ENCODE measurements around the gene CELF2. TPM values are rescaled to one million over a fixed set of nuclear protein-coding genes. Genes with fewer than 3 reads are reported as not detected.

Gene CELF2
- total RNA-seq, 2 donors from 2014 or later: 30.2 to 34.4 TPM

DNA sequence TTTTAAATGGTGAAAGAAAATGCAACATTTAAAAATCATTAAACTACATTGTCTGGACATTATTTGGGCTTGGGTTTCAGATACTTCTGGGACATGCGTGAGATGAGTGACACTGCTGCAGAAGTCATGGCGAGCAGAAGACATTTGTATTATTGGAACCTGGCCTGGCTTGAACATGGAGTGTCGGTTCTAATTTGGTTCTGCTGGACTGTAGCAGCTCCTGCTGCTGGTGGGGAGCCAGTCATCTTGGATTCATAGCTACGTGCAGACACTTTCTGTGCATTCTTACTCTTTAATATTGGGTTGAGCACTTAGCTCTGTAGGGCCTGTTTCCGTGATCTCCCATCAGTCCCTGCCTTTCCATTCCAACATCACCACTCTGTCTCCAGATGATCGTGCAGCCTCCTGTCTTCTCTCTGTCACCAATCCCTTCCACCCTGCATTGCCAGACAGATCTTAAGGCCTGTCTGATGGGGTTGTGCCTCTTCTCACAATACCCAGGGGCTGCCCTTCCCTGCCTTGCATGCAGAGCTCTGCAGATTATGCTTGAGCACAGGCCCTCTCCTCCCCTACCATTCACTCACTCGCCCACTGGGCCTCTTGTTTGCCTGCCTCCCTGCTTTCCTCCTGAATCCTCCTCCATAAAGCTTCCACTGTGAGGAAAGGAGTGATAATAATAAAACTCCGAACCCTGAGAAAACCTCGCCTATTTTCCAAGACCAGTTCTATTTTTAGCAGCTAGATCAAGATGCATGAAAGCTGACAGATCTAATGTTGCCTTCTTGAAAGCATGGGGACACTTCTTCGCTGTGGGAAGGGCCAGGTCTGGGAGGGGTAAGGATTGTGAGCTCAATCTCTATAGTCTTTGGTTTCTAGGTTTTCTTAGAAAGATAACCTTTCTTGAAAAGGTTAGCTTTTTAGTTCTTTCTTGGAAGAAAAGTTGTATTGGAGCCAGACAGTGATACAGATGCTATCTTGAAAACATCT is 32.9 kb downstream of the CELF2 start:
- no peaks in the 10 kb centered on the region for H3K27me3 ChIP-seq
- DNase-seq: no peak
- TF ChIP-seq, protein P1, sequence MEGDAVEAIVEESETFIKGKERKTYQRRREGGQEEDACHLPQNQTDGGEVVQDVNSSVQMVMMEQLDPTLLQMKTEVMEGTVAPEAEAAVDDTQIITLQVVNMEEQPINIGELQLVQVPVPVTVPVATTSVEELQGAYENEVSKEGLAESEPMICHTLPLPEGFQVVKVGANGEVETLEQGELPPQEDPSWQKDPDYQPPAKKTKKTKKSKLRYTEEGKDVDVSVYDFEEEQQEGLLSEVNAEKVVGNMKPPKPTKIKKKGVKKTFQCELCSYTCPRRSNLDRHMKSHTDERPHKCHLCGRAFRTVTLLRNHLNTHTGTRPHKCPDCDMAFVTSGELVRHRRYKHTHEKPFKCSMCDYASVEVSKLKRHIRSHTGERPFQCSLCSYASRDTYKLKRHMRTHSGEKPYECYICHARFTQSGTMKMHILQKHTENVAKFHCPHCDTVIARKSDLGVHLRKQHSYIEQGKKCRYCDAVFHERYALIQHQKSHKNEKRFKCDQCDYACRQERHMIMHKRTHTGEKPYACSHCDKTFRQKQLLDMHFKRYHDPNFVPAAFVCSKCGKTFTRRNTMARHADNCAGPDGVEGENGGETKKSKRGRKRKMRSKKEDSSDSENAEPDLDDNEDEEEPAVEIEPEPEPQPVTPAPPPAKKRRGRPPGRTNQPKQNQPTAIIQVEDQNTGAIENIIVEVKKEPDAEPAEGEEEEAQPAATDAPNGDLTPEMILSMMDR (IDR thresholded peaks at IDR 0.05): no peak
- no peak overlapping the region for H3K27ac ChIP-seq
- no peaks in the 10 kb centered on the region for H3K9me3 ChIP-seq
- intact Hi-C loops (cut with DNase I): no loop called here
- no peak overlapping the region for H3K9ac ChIP-seq (ENCODE audit: low read depth in 2 of 2, low read length in 2 of 2)
- H3K4me3 ChIP-seq: no peak overlapping the region
- H3K4me1 ChIP-seq: no peaks in the 10 kb centered on the region
- H3K36me3 ChIP-seq: no peaks in the 10 kb centered on the region

DNA sequence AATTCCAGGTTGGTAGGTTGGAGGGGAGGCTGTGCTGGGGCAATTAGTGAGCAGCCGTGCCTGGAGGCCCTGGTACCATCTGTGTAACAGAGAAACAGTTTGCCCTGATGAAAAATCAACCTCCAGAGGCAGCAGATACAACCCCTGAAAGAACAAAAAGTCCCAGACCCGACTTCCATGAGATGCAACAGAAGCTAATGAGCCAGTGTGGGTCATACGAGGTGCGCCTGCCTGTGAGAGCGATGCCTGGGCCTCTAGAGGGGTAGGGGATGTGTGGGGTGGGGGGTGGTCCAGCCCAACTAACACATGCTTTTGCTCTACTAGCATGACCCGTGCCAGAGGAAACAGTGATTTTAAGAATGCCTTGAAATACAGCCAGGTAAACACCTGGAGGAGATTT is 39.3 kb downstream of the CELF2 start:
- DNase-seq: no peak
- Histone ChIP-seq H3K4me3 (no peak overlapping the region), H3K9ac (ENCODE audit: low read depth in 2 of 2, low read length in 2 of 2) (no peak overlapping the region), H3K27me3 (no peaks in the 10 kb centered on the region), H3K9me3 (no peaks in the 10 kb centered on the region), H3K27ac (no peak overlapping the region), H3K36me3 (no peaks in the 10 kb centered on the region), H3K4me1 (no peaks in the 10 kb centered on the region)
- TF ChIP-seq, protein P1 (IDR thresholded peaks at IDR 0.05): no peak
- intact Hi-C loops (cut with DNase I): no loop called here

DNA sequence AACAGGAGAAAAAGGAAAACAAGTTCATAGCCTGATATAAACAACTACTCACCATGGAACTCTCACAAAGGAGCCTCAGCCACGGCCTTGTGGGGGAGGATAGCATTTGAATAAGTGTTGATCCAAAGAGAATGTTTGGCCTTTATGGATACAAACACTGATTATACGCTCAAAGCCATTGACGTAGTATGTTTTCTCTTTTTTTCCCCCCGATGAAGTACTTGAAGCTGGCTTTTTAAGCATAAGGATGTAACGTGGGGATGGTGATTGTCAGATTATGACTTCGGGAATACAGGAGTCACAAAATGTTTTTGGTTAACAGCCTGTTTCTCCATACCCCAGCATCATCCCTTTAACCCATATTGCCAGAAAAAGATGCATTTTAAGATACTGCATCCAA is 39.8 kb downstream of the CELF2 start:
- Histone ChIP-seq H3K9ac (ENCODE audit: low read depth in 2 of 2, low read length in 2 of 2) (no peak overlapping the region), H3K4me3 (no peak overlapping the region), H3K27me3 (no peaks in the 10 kb centered on the region), H3K9me3 (no peaks in the 10 kb centered on the region), H3K27ac (no peak overlapping the region), H3K4me1 (no peaks in the 10 kb centered on the region), H3K36me3 (no peaks in the 10 kb centered on the region)
- TF ChIP-seq, protein P1 (IDR thresholded peaks at IDR 0.05): no peak
- DNase-seq: no peak
- intact Hi-C loops (cut with DNase I): no loop called here

DNA sequence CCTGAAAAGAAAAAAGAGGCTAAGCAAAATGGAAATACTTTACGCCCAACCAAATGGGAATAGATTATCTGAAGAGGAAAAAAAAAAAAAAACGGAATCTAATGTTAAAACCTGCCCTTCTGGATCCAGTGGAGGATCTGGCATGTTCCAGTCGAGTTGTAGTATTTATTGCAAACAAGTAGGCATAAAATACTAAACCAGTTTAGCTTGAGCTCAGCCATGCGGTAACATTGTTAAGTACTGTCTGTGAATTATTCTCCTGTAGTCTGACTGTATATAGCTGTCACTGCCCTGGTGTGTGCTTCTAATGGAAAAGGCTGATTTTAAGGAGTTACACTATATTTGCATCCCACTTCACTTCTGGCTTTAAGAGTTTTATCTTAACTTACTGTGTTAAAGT is 40.3 kb downstream of the CELF2 start:
- Histone ChIP-seq H3K9ac (ENCODE audit: low read depth in 2 of 2, low read length in 2 of 2) (no peak overlapping the region), H3K27ac (no peak overlapping the region), H3K9me3 (no peaks in the 10 kb centered on the region), H3K27me3 (no peaks in the 10 kb centered on the region), H3K36me3 (no peaks in the 10 kb centered on the region), H3K4me1 (no peaks in the 10 kb centered on the region), H3K4me3 (no peak overlapping the region)
- intact Hi-C loops (cut with DNase I): no loop called here
- TF ChIP-seq, protein P1 (IDR thresholded peaks at IDR 0.05): no peak
- DNase-seq: no peak

DNA sequence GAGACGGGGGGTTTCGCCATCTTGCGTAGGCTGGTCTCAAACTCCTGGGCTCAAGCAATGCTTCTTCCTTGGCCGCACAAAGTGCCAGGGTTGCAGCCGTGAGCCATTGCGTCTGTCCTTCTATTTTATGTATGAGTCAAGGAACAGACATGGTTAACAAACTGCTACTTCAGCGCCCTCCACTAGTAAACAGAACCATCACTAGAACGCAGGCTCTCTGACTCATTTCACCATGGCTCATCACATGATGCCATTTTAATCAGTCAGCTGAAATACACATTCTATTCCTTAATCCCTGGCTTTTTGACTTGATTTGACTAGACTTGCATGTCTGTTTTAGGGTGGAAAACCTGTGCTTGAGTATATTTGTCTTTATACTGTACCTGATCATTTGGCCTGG is 41.3 kb downstream of the CELF2 start:
- DNase-seq: no peak
- TF ChIP-seq, protein P1 (IDR thresholded peaks at IDR 0.05): no peak
- Histone ChIP-seq H3K36me3 (no peaks in the 10 kb centered on the region), H3K9me3 (no peaks in the 10 kb centered on the region), H3K4me3 (no peak overlapping the region), H3K27me3 (no peaks in the 10 kb centered on the region), H3K27ac (no peak overlapping the region), H3K4me1 (no peaks in the 10 kb centered on the region), H3K9ac (ENCODE audit: low read depth in 2 of 2, low read length in 2 of 2) (no peak overlapping the region)
- intact Hi-C loops (cut with DNase I): no loop called here

Measured in colonic mucosa (tissue), 4 donors.